HG03571 (cell line): ENCODE measurements around the gene PDRG1.

Experiments used
- ATAC-seq: cut with Tn5 transposase; IDR thresholded peaks from one replicate; pipeline ENCODE4 v1.9.1; 2021; ENCODE audit not compliant: unreplicated experiment

PDRG1 gene

GRCh38 chr20:31967830-31968249 is 16.0 kb upstream of the PDRG1 start, which contains the start of gene XKR7:
Gene XKR7, plus strand, starts transcription at chr20:31968151. Its CDS starts 25 bp downstream, at chr20:31968176.
- ATAC-seq: no peak

- ATAC-seq: no peak
Observed at GRCh38 chr20:31966991-31967655, 15.3 kb upstream of the PDRG1 start.

GRCh38 chr20:31963889-31964288 is 12.0 kb upstream of the PDRG1 start:
- no peak for ATAC-seq

GRCh38 chr20:31962761-31963160 is 10.9 kb upstream of the PDRG1 start:
- ATAC-seq: no peak

GRCh38 chr20:31956556-31957526 is 5.0 kb upstream of the PDRG1 start:
- no peak for ATAC-seq

- no peak for ATAC-seq
Observed at GRCh38 chr20:31954500-31954899, 2.7 kb upstream of the PDRG1 start.

GRCh38 chr20:31953556-31954148 is 1.8 kb upstream of the PDRG1 start:
- no peak for ATAC-seq

- no peak for ATAC-seq
Observed at GRCh38 chr20:31951203-31951529, 680 bp downstream of the PDRG1 start.

GRCh38 chr20:31949877-31950646 is 1.8 kb downstream of the PDRG1 start:
- ATAC-seq: no peak

GRCh38 chr20:31948008-31948407 is 3.8 kb downstream of the PDRG1 start:
- ATAC-seq: no peak

GRCh38 chr20:31945785-31946184 is 6.1 kb downstream of the PDRG1 start:
- ATAC-seq: no peak

- ATAC-seq: no peak
Observed at GRCh38 chr20:31945319-31945718, 6.5 kb downstream of the PDRG1 start.

- ATAC-seq: no peak
Observed at GRCh38 chr20:31943052-31943471, 8.8 kb downstream of the PDRG1 start.

GRCh38 chr20:31939661-31940060 is 12.2 kb downstream of the PDRG1 start:
- no peak for ATAC-seq

- no peak for ATAC-seq
Observed at GRCh38 chr20:31937820-31938219, 14.0 kb downstream of the PDRG1 start.

- no peak for ATAC-seq
Observed at GRCh38 chr20:31936420-31936819, 15.4 kb downstream of the PDRG1 start.

GRCh38 chr20:31934968-31935764 is 16.7 kb downstream of the PDRG1 start:
- ATAC-seq: no peak

- no peak for ATAC-seq
Observed at GRCh38 chr20:31934491-31934890, 17.4 kb downstream of the PDRG1 start.

- ATAC-seq: no peak
Observed at GRCh38 chr20:31933698-31934097, 18.1 kb downstream of the PDRG1 start.

- no peak for ATAC-seq
Observed at GRCh38 chr20:31930779-31931178, 21.1 kb downstream of the PDRG1 start.
